Kidney epithelial cell (primary cell): ENCODE results near the gene APOF. TPM values are rescaled to one million over a fixed set of nuclear protein-coding genes. Genes with fewer than 3 reads are reported as not detected.
"Not testable (repeated sequence)": the region's sequence is repeated elsewhere in the genome, so short reads cannot be mapped to it uniquely, and the experiment has no call there.

Experiments
- DNase-seq: peaks from one replicate; pipeline ENCODE4 v3.0.0-alpha.2; 2010; ENCODE audit warnings: low read depth
- H3K27me3 ChIP-seq: 2 replicates; pipeline ENCODE4 v1.6.0; 2011; ENCODE audit warnings: low read length; ENCODE audit not compliant: control insufficient read depth, insufficient read depth
- H3K36me3 ChIP-seq: 2 replicates; pipeline ENCODE4 v1.5.1; 2011; ENCODE audit warnings: low read length; ENCODE audit not compliant: control insufficient read depth, insufficient read depth
- H3K4me3 ChIP-seq: 2 replicates; pipeline ENCODE4 v1.5.1; 2011; ENCODE audit warnings: low read depth, mild to moderate bottlenecking, control low read depth, low read length
- CTCF ChIP-seq: IDR thresholded peaks from 2 replicates; pipeline ENCODE4 v1.5.1; 2011; ENCODE audit warnings: mild to moderate bottlenecking, moderate library complexity, low read length, control low read depth, inconsistent platforms; ENCODE audit not compliant: insufficient read depth, poor library complexity, severe bottlenecking
- total RNA-seq: library from RNA; depleted of rRNA; stranded (reverse); fragments of >200 nt; gene quantifications from 2 replicates; pipeline ENCODE4 v1.2.3, GENCODE V29; 2015

The APOF gene
- total RNA-seq, 1 donor from 2014 or later, result not detected

GRCh38 chr12:56339158-56339422 is 23.6 kb downstream of the APOF start:
- Histone ChIP-seq H3K27me3 (no peaks in the 10 kb centered on the region), H3K4me3 (no peak overlapping the region), H3K36me3 (peaks cover 2% of the 10 kb centered on the region)
- TF ChIP-seq CTCF, result no peak
- DNase-seq, result no peak

- TF ChIP-seq CTCF, result no peak
- Histone ChIP-seq H3K4me3 (no peak within 1 kb of the TSS), H3K36me3 (no peaks in the 10 kb centered on the region), H3K27me3 (no peaks in the 10 kb centered on the region)
- DNase-seq, result peak; percentile 79
Measured at GRCh38 chr12:56338308-56339157, 24.1 kb downstream of the APOF start, which contains the start of gene IL23A. Gene IL23A (plus strand): TSS chr12:56338884. CDS start chr12:56339045, 161 bp downstream.

GRCh38 chr12:56337753-56338251 is 24.9 kb downstream of the APOF start:
- no peak for DNase-seq
- Histone ChIP-seq H3K27me3 (no peaks in the 10 kb centered on the region), H3K36me3 (no peaks in the 10 kb centered on the region), H3K4me3 (no peak overlapping the region)
- TF ChIP-seq CTCF, result no peak

GRCh38 chr12:56336361-56337167 is 26.1 kb downstream of the APOF start:
- no peak for TF ChIP-seq CTCF
- no peak for DNase-seq
- no peaks in the 10 kb centered on the region for H3K36me3 ChIP-seq
- no peak overlapping the region for H3K4me3 ChIP-seq
- no peaks in the 10 kb centered on the region for H3K27me3 ChIP-seq

- H3K27me3 ChIP-seq, DNase-seq, H3K4me3 ChIP-seq, H3K36me3 ChIP-seq: not testable (repeated sequence)
Measured at GRCh38 chr12:56335527-56335926, 27.1 kb downstream of the APOF start.

GRCh38 chr12:56334490-56334793 is 28.2 kb downstream of the APOF start:
- Histone ChIP-seq H3K4me3 (peak overlapping the region; percentile 56), H3K36me3 (no peaks in the 10 kb centered on the region), H3K27me3 (no peaks in the 10 kb centered on the region)
- no peak for DNase-seq
- TF ChIP-seq CTCF, result no peak
